ENCODE data around the gene ZBTB16.
A peak's percentile ranks its signal among the peaks of the same experiment; 100 is the strongest.

Gene ZBTB16

GRCh38 chr11:114059278-114059983 is at the start of gene ZBTB16:
TSS of gene ZBTB16 (plus strand) at chr11:114059711. CDS start at chr11:114063301, 3,590 bp downstream.
- DNase-seq (ENCODE audit: low read depth in 3 of 3, low spot score in 1 of 3) = peak in 1 of 3 donors; percentile 24

GRCh38 chr11:114010931-114011330 is 48.6 kb upstream of the ZBTB16 start:
- no peak for DNase-seq (ENCODE audit: low read depth in 3 of 3, low spot score in 1 of 3)

- DNase-seq (ENCODE audit: low read depth in 3 of 3, low spot score in 1 of 3) = no peak
Observed at GRCh38 chr11:114011443-114011842, 48.1 kb upstream of the ZBTB16 start.

- DNase-seq (ENCODE audit: low read depth in 3 of 3, low spot score in 1 of 3) = no peak
Observed at GRCh38 chr11:114015117-114015516, 44.4 kb upstream of the ZBTB16 start.

- no peak for DNase-seq (ENCODE audit: low read depth in 3 of 3, low spot score in 1 of 3)
Observed at GRCh38 chr11:114016986-114017385, 42.5 kb upstream of the ZBTB16 start.

- DNase-seq (ENCODE audit: low read depth in 3 of 3, low spot score in 1 of 3) = no peak
Observed at GRCh38 chr11:114017723-114018122, 41.8 kb upstream of the ZBTB16 start.

- no peak for DNase-seq (ENCODE audit: low read depth in 3 of 3, low spot score in 1 of 3)
Observed at GRCh38 chr11:114019046-114019445, 40.5 kb upstream of the ZBTB16 start.

- DNase-seq (ENCODE audit: low read depth in 3 of 3, low spot score in 1 of 3) = no peak
Observed at GRCh38 chr11:114019574-114019973, 39.9 kb upstream of the ZBTB16 start.

- no peak for DNase-seq (ENCODE audit: low read depth in 3 of 3, low spot score in 1 of 3)
Observed at GRCh38 chr11:114025329-114025907, 34.1 kb upstream of the ZBTB16 start.

- DNase-seq (ENCODE audit: low read depth in 3 of 3, low spot score in 1 of 3) = no peak
Observed at GRCh38 chr11:114026355-114026754, 33.2 kb upstream of the ZBTB16 start.

GRCh38 chr11:114027391-114027790 is 32.1 kb upstream of the ZBTB16 start:
- DNase-seq (ENCODE audit: low read depth in 3 of 3, low spot score in 1 of 3) = no peak

- no peak for DNase-seq (ENCODE audit: low read depth in 3 of 3, low spot score in 1 of 3)
Observed at GRCh38 chr11:114027926-114028325, 31.6 kb upstream of the ZBTB16 start.

GRCh38 chr11:114031246-114031966 is 28.1 kb upstream of the ZBTB16 start:
- no peak for DNase-seq (ENCODE audit: low read depth in 3 of 3, low spot score in 1 of 3)

GRCh38 chr11:114031967-114032320 is 27.6 kb upstream of the ZBTB16 start:
- no peak for DNase-seq (ENCODE audit: low read depth in 3 of 3, low spot score in 1 of 3)

- no peak for DNase-seq (ENCODE audit: low read depth in 3 of 3, low spot score in 1 of 3)
Observed at GRCh38 chr11:114033066-114033465, 26.4 kb upstream of the ZBTB16 start.

GRCh38 chr11:114033572-114033971 is 25.9 kb upstream of the ZBTB16 start:
- DNase-seq (ENCODE audit: low read depth in 3 of 3, low spot score in 1 of 3) = no peak

GRCh38 chr11:114034956-114035355 is 24.6 kb upstream of the ZBTB16 start:
- DNase-seq (ENCODE audit: low read depth in 3 of 3, low spot score in 1 of 3) = no peak

- DNase-seq (ENCODE audit: low read depth in 3 of 3, low spot score in 1 of 3) = peak; percentile 12 to 31 (median 28)
Observed at GRCh38 chr11:114036147-114036811, 23.2 kb upstream of the ZBTB16 start.

GRCh38 chr11:114036958-114037357 is 22.6 kb upstream of the ZBTB16 start:
- DNase-seq (ENCODE audit: low read depth in 3 of 3, low spot score in 1 of 3) = no peak

- no peak for DNase-seq (ENCODE audit: low read depth in 3 of 3, low spot score in 1 of 3)
Observed at GRCh38 chr11:114039551-114039950, 20.0 kb upstream of the ZBTB16 start.

GRCh38 chr11:114040706-114041211 is 18.8 kb upstream of the ZBTB16 start:
- DNase-seq (ENCODE audit: low read depth in 3 of 3, low spot score in 1 of 3) = no peak

GRCh38 chr11:114042234-114042633 is 17.3 kb upstream of the ZBTB16 start:
- no peak for DNase-seq (ENCODE audit: low read depth in 3 of 3, low spot score in 1 of 3)

Data from stimulated activated CD4-positive, alpha-beta T cell treated with anti-CD3 and anti-CD28 coated beads, TNF-alpha, amount 100 ng/mL, for 1 hour (primary cell).